ENCODE results near the gene CHST3. TPM values are rescaled to one million over a fixed set of nuclear protein-coding genes. Genes with fewer than 3 reads are reported as not detected.

CHST3 gene
- total RNA-seq, 1 donor from 2014 or later: 12.9 TPM

- peaks cover 2% of the 10 kb centered on the region for H3K27me3 Mint-ChIP-seq
- DNase-seq (ENCODE audit: low spot score, unreplicated experiment): no peak
- no peaks in the 10 kb centered on the region for H3K4me1 Mint-ChIP-seq (ENCODE audit: low read depth)
- TF ChIP-seq CTCF (IDR thresholded peaks at IDR 0.05; ENCODE audit: unreplicated experiment): no peak
- H3K4me3 Mint-ChIP-seq (ENCODE audit: low read depth): no peak overlapping the region
- no peak overlapping the region for H3K27ac Mint-ChIP-seq
- peaks cover 4% of the 10 kb centered on the region for H3K9me3 Mint-ChIP-seq (ENCODE audit: low read depth)
- H3K36me3 Mint-ChIP-seq (ENCODE audit: insufficient read depth): peaks cover 2% of the 10 kb centered on the region
Observed at GRCh38 chr10:71921324-71922027, 42.7 kb upstream of the CHST3 start.

GRCh38 chr10:71923138-71923692, 41.0 kb upstream of the CHST3 start:
- DNase-seq (ENCODE audit: low spot score, unreplicated experiment): no peak
- TF ChIP-seq CTCF (IDR thresholded peaks at IDR 0.05; ENCODE audit: unreplicated experiment): no peak
- Mint-ChIP-seq H3K27me3 (peaks cover 2% of the 10 kb centered on the region), H3K27ac (no peak overlapping the region), H3K4me3 (ENCODE audit: low read depth) (no peak overlapping the region), H3K4me1 (ENCODE audit: low read depth) (no peaks in the 10 kb centered on the region), H3K9me3 (ENCODE audit: low read depth) (no peaks in the 10 kb centered on the region), H3K36me3 (ENCODE audit: insufficient read depth) (no peaks in the 10 kb centered on the region)

GRCh38 chr10:71924771-71925170, 39.4 kb upstream of the CHST3 start:
- Mint-ChIP-seq H3K27me3 (peaks cover 2% of the 10 kb centered on the region), H3K27ac (no peak overlapping the region), H3K36me3 (ENCODE audit: insufficient read depth) (no peaks in the 10 kb centered on the region), H3K4me1 (ENCODE audit: low read depth) (no peaks in the 10 kb centered on the region), H3K9me3 (ENCODE audit: low read depth) (no peaks in the 10 kb centered on the region), H3K4me3 (ENCODE audit: low read depth) (no peak overlapping the region)
- no peak for DNase-seq (ENCODE audit: low spot score, unreplicated experiment)
- no peak for TF ChIP-seq CTCF (IDR thresholded peaks at IDR 0.05; ENCODE audit: unreplicated experiment)

- no peak overlapping the region for H3K27ac Mint-ChIP-seq
- no peaks in the 10 kb centered on the region for H3K4me1 Mint-ChIP-seq (ENCODE audit: low read depth)
- H3K4me3 Mint-ChIP-seq (ENCODE audit: low read depth): no peak overlapping the region
- H3K27me3 Mint-ChIP-seq: peaks cover 2% of the 10 kb centered on the region
- TF ChIP-seq CTCF (IDR thresholded peaks at IDR 0.05; ENCODE audit: unreplicated experiment): no peak
- peaks cover 2% of the 10 kb centered on the region for H3K9me3 Mint-ChIP-seq (ENCODE audit: low read depth)
- no peak for DNase-seq (ENCODE audit: low spot score, unreplicated experiment)
- H3K36me3 Mint-ChIP-seq (ENCODE audit: insufficient read depth): no peaks in the 10 kb centered on the region
Observed at GRCh38 chr10:71927159-71927558, 37.0 kb upstream of the CHST3 start.

- TF ChIP-seq CTCF (IDR thresholded peaks at IDR 0.05; ENCODE audit: unreplicated experiment): no peak
- no peaks in the 10 kb centered on the region for H3K4me1 Mint-ChIP-seq (ENCODE audit: low read depth)
- H3K27me3 Mint-ChIP-seq: peaks cover 2% of the 10 kb centered on the region
Observed at GRCh38 chr10:71927776-71928592, 36.2 kb upstream of the CHST3 start.

More at GRCh38 chr10:71927776-71928592, 36.2 kb upstream of the CHST3 start:
- Mint-ChIP-seq H3K36me3 (ENCODE audit: insufficient read depth) (no peaks in the 10 kb centered on the region), H3K9me3 (ENCODE audit: low read depth) (peaks cover 5% of the 10 kb centered on the region), H3K4me3 (ENCODE audit: low read depth) (no peak overlapping the region), H3K27ac (no peak overlapping the region)
- DNase-seq (ENCODE audit: low spot score, unreplicated experiment): no peak

Data from progenitor cell of endocrine pancreas (in vitro differentiated cells).